ENCODE data around the gene TNNC1.

The TNNC1 gene

GRCh38 chr3:52437326-52438103, 16.3 kb downstream of the TNNC1 start:
- Histone ChIP-seq H3K27ac (ENCODE audit: low read depth, low read length) (peak overlapping the region; percentile 82), H3K4me3 (ENCODE audit: low read depth in 1 of 5, low read length in 5 of 5) (peak overlapping the region in 1 of 5 donors; percentile 1), H3K27me3 (ENCODE audit: control insufficient read depth in 5 of 5, insufficient read depth in 4 of 5, low read length in 5 of 5) (no peaks in the 10 kb centered on the region), H3K9me3 (ENCODE audit: control insufficient read depth in 5 of 5, low read length in 5 of 5) (no peaks in the 10 kb centered on the region), H3K36me3 (ENCODE audit: control insufficient read depth in 5 of 5, insufficient read depth in 5 of 5, low read length in 5 of 5) (peaks cover 0 to 66% (median 51%) of the 10 kb centered on the region in 5 donors), H3K9ac (ENCODE audit: low read length in 5 of 5) (peak overlapping the region in 3 of 5 donors; percentile 16 to 49 (median 28)), H3K4me1 (ENCODE audit: control insufficient read depth in 5 of 5, insufficient read depth in 5 of 5, low read length in 5 of 5) (peaks cover 25 to 100% (median 98%) of the 10 kb centered on the region in 5 donors)

DNA sequence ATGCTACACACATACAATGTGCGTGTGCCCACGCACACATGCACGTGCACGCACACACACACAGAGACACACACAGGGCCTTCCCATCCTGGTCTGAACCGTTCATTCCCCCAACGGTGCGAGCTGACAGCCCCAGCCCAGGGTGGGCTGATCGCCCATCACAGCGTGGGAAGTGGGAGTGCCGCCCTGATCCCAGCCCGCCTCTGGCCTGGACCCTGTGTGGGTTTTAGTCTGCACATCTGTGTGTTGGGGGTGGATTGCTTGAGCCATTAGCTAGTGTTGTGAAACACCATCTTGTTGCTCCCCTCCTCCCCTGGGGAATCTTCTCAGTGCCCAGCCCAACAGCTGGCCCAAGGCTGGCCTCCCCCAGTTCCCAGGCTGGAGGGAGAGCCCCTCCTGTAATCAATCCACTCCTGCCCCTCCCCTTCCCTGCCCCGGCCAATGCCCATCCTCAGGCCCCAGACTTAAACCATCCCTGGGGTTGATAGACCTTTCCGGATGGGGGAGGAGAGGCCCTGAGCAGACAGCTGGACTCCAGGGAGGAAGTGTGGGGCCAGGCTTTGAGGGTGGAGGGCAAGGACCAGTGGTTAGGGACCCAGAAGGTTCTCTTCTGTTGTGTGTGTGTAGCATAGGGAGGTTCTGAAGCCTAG, 17.2 kb downstream of the TNNC1 start:
- H3K9ac ChIP-seq (ENCODE audit: low read length in 5 of 5): peak overlapping the region in 3 of 5 donors; percentile 16 to 49 (median 28)
- H3K27ac ChIP-seq (ENCODE audit: low read depth, low read length): peak overlapping the region; percentile 82
- peaks cover 29 to 100% (median 98%) of the 10 kb centered on the region in 5 donors for H3K4me1 ChIP-seq (ENCODE audit: control insufficient read depth in 5 of 5, insufficient read depth in 5 of 5, low read length in 5 of 5)
- H3K27me3 ChIP-seq (ENCODE audit: control insufficient read depth in 5 of 5, insufficient read depth in 4 of 5, low read length in 5 of 5): no peaks in the 10 kb centered on the region
- peak overlapping the region in 2 of 5 donors; percentile 6 to 23 for H3K4me3 ChIP-seq (ENCODE audit: low read depth in 1 of 5, low read length in 5 of 5)
- H3K9me3 ChIP-seq (ENCODE audit: control insufficient read depth in 5 of 5, low read length in 5 of 5): no peaks in the 10 kb centered on the region
- H3K36me3 ChIP-seq (ENCODE audit: control insufficient read depth in 5 of 5, insufficient read depth in 5 of 5, low read length in 5 of 5): peaks cover 0 to 58% (median 49%) of the 10 kb centered on the region in 5 donors

DNA sequence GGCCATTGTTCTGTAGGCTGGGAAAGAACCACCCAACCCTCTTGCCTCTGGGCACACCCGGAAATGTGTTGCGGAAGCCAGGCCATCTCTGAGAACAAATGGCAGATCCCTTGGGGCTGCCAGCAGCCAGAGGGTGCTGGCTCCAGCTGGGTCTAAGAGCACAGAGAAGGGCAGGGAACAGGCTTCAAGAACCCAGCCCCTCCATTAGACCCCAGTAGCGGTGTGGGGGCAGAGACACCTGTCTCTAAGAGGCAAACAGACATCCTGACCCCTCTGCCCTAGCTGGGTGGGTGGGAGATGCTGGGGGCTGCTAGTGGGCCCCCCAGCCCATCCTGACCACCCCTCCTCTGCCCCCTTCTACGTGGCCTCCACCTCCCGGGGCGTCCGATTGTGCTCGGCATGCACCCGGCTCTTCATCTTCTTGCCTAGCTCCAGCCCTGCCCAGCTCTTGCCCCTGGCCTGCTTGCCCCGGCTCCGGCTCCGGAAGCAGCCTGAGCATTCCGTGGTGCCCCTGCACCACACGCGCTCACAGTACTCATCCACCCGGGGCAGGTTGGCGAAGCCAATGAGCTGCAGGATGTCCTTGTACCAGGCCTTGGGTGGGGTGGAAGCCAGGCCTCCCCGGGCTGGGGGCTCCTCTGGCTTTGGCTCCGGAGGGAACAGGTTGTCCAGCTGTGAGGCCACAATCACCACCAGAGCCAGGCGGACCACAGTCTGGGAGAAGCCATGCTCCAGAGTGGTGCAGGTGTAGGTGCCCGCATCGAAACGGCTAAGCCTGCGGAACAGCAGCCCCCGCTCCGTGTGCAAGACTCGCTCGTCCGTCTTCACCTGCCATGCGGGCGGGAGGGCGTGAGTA, 18.4 kb downstream of the TNNC1 start:
- peaks cover 0 to 46% (median 38%) of the 10 kb centered on the region in 5 donors for H3K36me3 ChIP-seq (ENCODE audit: control insufficient read depth in 5 of 5, insufficient read depth in 5 of 5, low read length in 5 of 5)
- no peak overlapping the region for H3K9ac ChIP-seq (ENCODE audit: low read length in 5 of 5)
- peak overlapping the region; percentile 82 for H3K27ac ChIP-seq (ENCODE audit: low read depth, low read length)
- no peaks in the 10 kb centered on the region for H3K9me3 ChIP-seq (ENCODE audit: control insufficient read depth in 5 of 5, low read length in 5 of 5)
- H3K4me1 ChIP-seq (ENCODE audit: control insufficient read depth in 5 of 5, insufficient read depth in 5 of 5, low read length in 5 of 5): peaks cover 30 to 100% (median 97%) of the 10 kb centered on the region in 5 donors
- H3K27me3 ChIP-seq (ENCODE audit: control insufficient read depth in 5 of 5, insufficient read depth in 4 of 5, low read length in 5 of 5): no peaks in the 10 kb centered on the region
- H3K4me3 ChIP-seq (ENCODE audit: low read depth in 1 of 5, low read length in 5 of 5): peak overlapping the region in 4 of 5 donors; percentile 7 to 17 (median 15)

DNA sequence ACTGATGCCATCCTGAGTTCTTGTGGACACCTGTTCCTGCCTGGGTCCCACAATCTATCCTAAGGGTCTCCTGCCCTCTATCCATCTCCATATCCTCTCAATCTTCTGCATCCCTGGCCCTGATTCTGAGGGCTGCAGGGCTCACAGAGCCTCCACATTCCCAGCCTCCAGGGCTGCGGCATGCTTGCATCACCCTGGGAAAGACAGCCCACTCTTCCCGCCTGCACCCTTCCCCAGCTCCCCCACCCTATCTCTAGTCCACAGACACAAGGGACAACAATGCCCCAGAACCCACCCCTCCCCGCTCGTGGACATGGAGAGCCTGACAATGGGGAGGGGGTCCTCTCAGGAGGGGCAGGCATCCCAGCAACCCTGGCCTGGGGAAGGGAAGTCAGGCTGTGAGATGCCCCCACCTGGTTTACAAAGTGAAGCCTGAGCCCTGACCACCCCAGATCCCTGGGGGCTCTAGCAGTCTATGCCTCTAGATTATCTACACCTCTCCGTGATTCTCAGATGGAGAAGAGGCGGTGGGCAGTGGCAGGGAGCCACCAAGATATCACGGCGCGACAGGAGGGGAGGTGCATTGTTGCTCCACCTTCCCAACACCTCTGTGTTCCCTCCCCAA, 19.2 kb downstream of the TNNC1 start:
- Histone ChIP-seq H3K4me1 (ENCODE audit: control insufficient read depth in 5 of 5, insufficient read depth in 5 of 5, low read length in 5 of 5) (peaks cover 30 to 100% (median 94%) of the 10 kb centered on the region in 5 donors), H3K9ac (ENCODE audit: low read length in 5 of 5) (peak overlapping the region in 2 of 5 donors; percentile 1 to 12), H3K4me3 (ENCODE audit: low read depth in 1 of 5, low read length in 5 of 5) (peak overlapping the region in 4 of 5 donors; percentile 6 to 16 (median 14)), H3K9me3 (ENCODE audit: control insufficient read depth in 5 of 5, low read length in 5 of 5) (no peaks in the 10 kb centered on the region), H3K27me3 (ENCODE audit: control insufficient read depth in 5 of 5, insufficient read depth in 4 of 5, low read length in 5 of 5) (no peaks in the 10 kb centered on the region), H3K36me3 (ENCODE audit: control insufficient read depth in 5 of 5, insufficient read depth in 5 of 5, low read length in 5 of 5) (peaks cover 0 to 37% (median 29%) of the 10 kb centered on the region in 5 donors), H3K27ac (ENCODE audit: low read depth, low read length) (peak overlapping the region; percentile 82)

- Histone ChIP-seq H3K4me1 (ENCODE audit: control insufficient read depth in 5 of 5, insufficient read depth in 5 of 5, low read length in 5 of 5) (peaks cover 31 to 100% (median 94%) of the 10 kb centered on the region in 5 donors), H3K9me3 (ENCODE audit: control insufficient read depth in 5 of 5, low read length in 5 of 5) (no peaks in the 10 kb centered on the region), H3K4me3 (ENCODE audit: low read depth in 1 of 5, low read length in 5 of 5) (no peak overlapping the region), H3K27ac (ENCODE audit: low read depth, low read length) (peak overlapping the region; percentile 82), H3K27me3 (ENCODE audit: control insufficient read depth in 5 of 5, insufficient read depth in 4 of 5, low read length in 5 of 5) (no peaks in the 10 kb centered on the region), H3K9ac (ENCODE audit: low read length in 5 of 5) (peak overlapping the region; percentile 1 to 57 (median 12)), H3K36me3 (ENCODE audit: control insufficient read depth in 5 of 5, insufficient read depth in 5 of 5, low read length in 5 of 5) (peaks cover 0 to 32% (median 23%) of the 10 kb centered on the region in 5 donors)
Observed at GRCh38 chr3:52433996-52434479, 19.8 kb downstream of the TNNC1 start.

- peaks cover 35 to 99% (median 93%) of the 10 kb centered on the region in 5 donors for H3K4me1 ChIP-seq (ENCODE audit: control insufficient read depth in 5 of 5, insufficient read depth in 5 of 5, low read length in 5 of 5)
- H3K27ac ChIP-seq (ENCODE audit: low read depth, low read length): peak overlapping the region; percentile 82
- peaks cover 0 to 26% (median 17%) of the 10 kb centered on the region in 5 donors for H3K36me3 ChIP-seq (ENCODE audit: control insufficient read depth in 5 of 5, insufficient read depth in 5 of 5, low read length in 5 of 5)
- H3K9me3 ChIP-seq (ENCODE audit: control insufficient read depth in 5 of 5, low read length in 5 of 5): no peaks in the 10 kb centered on the region
- H3K4me3 ChIP-seq (ENCODE audit: low read depth in 1 of 5, low read length in 5 of 5): no peak overlapping the region
- H3K9ac ChIP-seq (ENCODE audit: low read length in 5 of 5): peak overlapping the region in 4 of 5 donors; percentile 1 to 63 (median 32)
- no peaks in the 10 kb centered on the region for H3K27me3 ChIP-seq (ENCODE audit: control insufficient read depth in 5 of 5, insufficient read depth in 4 of 5, low read length in 5 of 5)
Observed at GRCh38 chr3:52433328-52433995, 20.4 kb downstream of the TNNC1 start.

- Histone ChIP-seq H3K4me3 (ENCODE audit: low read depth in 1 of 5, low read length in 5 of 5) (no peak overlapping the region), H3K27ac (ENCODE audit: low read depth, low read length) (peak overlapping the region; percentile 82), H3K4me1 (ENCODE audit: control insufficient read depth in 5 of 5, insufficient read depth in 5 of 5, low read length in 5 of 5) (peaks cover 35 to 93% (median 85%) of the 10 kb centered on the region in 5 donors), H3K36me3 (ENCODE audit: control insufficient read depth in 5 of 5, insufficient read depth in 5 of 5, low read length in 5 of 5) (peaks cover 0 to 18% (median 10%) of the 10 kb centered on the region in 5 donors), H3K27me3 (ENCODE audit: control insufficient read depth in 5 of 5, insufficient read depth in 4 of 5, low read length in 5 of 5) (no peaks in the 10 kb centered on the region), H3K9ac (ENCODE audit: low read length in 5 of 5) (peak overlapping the region in 2 of 5 donors; percentile 45 to 52), H3K9me3 (ENCODE audit: control insufficient read depth in 5 of 5, low read length in 5 of 5) (no peaks in the 10 kb centered on the region)
Observed at GRCh38 chr3:52432691-52433141, 21.1 kb downstream of the TNNC1 start.

DNA sequence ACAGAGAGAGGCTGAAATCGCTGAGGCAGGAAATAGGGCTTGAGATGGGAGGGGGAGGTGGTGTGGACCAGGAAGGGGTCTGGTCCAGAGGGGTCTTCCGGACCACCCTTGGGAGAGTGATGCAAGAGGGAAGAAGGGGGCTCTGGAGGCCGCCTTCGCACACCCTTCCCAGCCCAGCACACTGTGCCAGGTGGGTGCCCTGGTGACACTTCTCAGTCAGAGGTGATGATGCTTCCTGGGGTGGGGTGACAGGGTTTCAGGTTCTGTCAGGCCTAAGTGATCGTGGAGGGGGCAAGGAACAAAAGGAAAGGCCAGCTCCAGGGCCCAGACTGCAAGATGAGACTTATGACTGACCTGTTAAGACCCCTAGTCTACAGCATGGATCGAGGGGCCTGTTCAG, 21.6 kb downstream of the TNNC1 start:
- H3K9me3 ChIP-seq (ENCODE audit: control insufficient read depth in 5 of 5, low read length in 5 of 5): no peaks in the 10 kb centered on the region
- H3K4me1 ChIP-seq (ENCODE audit: control insufficient read depth in 5 of 5, insufficient read depth in 5 of 5, low read length in 5 of 5): peaks cover 32 to 88% (median 81%) of the 10 kb centered on the region in 5 donors
- no peaks in the 10 kb centered on the region for H3K27me3 ChIP-seq (ENCODE audit: control insufficient read depth in 5 of 5, insufficient read depth in 4 of 5, low read length in 5 of 5)
- H3K36me3 ChIP-seq (ENCODE audit: control insufficient read depth in 5 of 5, insufficient read depth in 5 of 5, low read length in 5 of 5): peaks cover 0 to 14% (median 5%) of the 10 kb centered on the region in 5 donors
- H3K4me3 ChIP-seq (ENCODE audit: low read depth in 1 of 5, low read length in 5 of 5): no peak overlapping the region
- H3K27ac ChIP-seq (ENCODE audit: low read depth, low read length): peak overlapping the region; percentile 82
- peak overlapping the region in 2 of 5 donors; percentile 45 to 52 for H3K9ac ChIP-seq (ENCODE audit: low read length in 5 of 5)
